CD4-positive, alpha-beta T cell treated with Interleukin-17A for 4 hours (primary cell): Measurements from ENCODE around the gene PIGL.
"Not testable (repeated sequence)": the region's sequence is repeated elsewhere in the genome, so short reads cannot be mapped to it uniquely, and the experiment has no call there.

Experiments
- DNase-seq: peaks from one replicate; pipeline ENCODE4 v3.0.0-alpha.2; 2020; ENCODE audit warnings: mixed read lengths

Gene PIGL

DNA sequence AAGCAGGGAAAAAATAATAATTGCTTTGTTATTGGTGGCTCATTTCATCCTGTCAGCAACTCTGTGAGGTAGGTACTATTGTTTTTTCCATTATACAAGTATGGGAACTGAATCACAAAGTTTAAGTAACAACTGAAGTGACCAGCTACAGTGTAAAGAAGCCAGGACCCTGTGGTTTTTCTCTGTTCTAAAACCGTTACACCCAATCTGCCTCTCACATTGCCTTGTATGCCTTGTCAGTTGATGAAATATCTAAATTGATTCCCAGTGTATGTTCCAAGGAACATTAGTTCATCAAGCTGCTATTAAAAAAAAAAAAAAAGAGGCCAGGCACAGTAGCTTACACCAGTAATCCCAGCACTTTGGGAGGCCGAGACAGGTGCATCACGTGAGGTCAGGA, 5.4 kb downstream of the PIGL start:
- no peak for DNase-seq

GRCh38 chr17:16229912-16230561, 13.0 kb downstream of the PIGL start:
- DNase-seq, result not testable (repeated sequence)

DNA sequence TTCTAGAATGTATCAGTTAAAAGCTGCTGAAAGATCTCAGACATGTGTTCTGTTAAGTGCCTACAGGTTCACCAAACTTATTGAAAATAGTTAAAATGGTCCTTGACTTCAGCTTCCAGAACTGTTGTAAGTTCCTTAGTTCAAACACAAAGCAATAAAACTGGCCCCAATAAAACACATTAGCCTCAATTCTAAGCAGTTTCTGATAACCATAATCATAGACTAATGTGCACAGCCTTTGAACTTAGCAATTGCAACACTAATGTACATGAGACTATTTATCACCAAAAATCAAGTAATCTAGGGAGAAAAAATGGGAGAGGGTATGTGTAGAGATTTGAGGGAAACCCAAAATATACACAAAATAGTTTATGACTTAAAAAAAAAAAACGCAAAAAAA, 15.4 kb downstream of the PIGL start:
- no peak for DNase-seq

- no peak for DNase-seq
These were observed 22.9 kb downstream of the PIGL start for GRCh38 chr17:16239931-16240330.

GRCh38 chr17:16241906-16242399, 24.9 kb downstream of the PIGL start:
- DNase-seq, result no peak

- no peak for DNase-seq
These were observed 26.4 kb downstream of the PIGL start for GRCh38 chr17:16243385-16243784.

DNA sequence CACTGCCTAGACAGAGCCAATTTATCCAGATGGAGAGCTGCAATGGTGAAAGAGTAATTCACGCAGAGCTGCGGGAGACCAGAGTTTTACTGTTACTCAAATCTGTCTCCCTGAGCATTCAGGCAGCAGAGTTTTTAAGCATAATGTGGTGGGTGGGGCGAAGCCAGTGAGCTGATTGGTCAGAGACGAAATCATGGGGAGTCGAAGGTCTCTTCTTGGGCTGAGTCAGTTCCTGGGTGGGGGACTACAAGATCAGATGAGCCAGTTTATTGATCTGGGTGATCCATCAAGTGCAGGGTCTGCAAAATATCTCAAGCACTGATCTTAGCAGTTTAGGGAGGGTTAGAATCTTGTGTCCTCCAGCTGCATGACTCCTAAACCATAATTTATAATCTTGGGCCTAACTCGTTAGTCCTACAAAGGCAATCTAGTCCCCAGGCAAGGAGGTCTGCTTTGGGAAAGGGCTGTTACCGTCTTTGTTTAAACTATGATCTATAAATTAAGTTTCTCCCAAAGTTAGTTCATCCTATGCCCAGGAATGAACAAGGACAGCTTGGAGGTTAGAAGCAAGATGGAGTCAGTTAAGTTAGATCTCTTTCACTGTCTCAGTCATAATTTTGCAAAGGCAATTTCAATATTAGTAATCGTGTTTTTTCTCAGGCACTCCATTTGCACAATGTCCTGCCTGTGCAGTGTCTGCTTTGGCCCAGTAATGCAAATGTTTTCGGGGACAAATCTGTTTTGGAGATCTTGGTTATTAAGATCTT, 27.0 kb downstream of the PIGL start:
- DNase-seq, result no peak

DNA sequence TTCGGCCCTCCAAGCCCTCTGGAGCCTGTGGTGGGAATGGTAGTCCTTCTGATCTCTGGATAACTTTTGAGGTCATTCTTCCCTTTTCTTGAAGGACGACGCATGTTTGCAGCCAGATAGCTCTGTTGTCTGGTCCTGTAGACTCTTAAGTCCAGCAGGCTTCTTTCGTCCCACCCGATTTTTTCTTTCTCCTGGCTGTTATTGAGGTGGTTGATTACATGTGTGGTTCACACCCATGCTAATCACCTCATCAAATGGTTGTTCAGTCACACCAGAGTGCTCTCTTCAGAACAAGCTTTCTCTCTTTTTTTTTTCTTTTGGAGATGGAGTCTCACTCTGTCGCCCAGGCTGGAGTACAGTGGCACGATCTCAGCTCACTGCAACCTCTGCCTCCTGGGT, 30.6 kb downstream of the PIGL start:
- no peak for DNase-seq

DNA sequence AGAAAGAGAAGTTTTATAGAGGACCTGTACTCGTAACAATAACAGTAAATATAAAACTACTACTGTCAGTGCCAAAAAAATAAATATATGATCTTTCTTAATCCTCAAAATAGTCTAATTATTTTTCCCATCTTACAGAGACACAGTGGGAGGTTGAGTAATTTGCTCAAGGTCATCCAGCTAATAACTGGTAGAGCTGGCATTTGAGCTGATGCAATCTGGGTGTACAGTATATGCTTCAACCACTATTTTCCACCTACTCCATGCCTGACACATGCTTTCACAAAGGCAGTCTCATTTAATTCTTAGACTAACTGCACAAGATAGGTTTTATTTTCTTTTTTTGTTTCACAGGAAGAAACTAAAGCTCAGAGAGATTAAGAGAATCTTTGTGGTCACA, 33.6 kb downstream of the PIGL start:
- DNase-seq, result no peak

- no peak for DNase-seq
These were observed 34.0 kb downstream of the PIGL start for GRCh38 chr17:16251043-16251442.

DNA sequence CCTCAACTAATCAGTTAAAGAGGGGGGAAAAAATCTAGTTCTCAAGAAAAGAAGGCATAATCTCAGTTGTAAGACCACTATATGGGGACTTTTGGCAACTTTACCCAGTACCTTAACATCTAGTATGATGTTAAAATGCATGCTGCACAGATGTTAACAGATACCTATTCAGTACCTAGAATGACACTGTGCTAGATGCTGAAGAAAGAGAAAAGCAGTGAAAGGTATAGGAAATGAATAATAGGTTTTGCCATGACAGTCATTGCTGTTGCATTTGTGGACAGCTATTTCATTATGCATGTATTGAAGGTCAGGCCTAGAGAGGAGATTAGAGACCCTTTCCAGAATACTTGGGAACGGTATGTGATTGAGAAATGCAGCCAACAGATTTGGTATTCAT, 34.5 kb downstream of the PIGL start:
- DNase-seq, result no peak

DNA sequence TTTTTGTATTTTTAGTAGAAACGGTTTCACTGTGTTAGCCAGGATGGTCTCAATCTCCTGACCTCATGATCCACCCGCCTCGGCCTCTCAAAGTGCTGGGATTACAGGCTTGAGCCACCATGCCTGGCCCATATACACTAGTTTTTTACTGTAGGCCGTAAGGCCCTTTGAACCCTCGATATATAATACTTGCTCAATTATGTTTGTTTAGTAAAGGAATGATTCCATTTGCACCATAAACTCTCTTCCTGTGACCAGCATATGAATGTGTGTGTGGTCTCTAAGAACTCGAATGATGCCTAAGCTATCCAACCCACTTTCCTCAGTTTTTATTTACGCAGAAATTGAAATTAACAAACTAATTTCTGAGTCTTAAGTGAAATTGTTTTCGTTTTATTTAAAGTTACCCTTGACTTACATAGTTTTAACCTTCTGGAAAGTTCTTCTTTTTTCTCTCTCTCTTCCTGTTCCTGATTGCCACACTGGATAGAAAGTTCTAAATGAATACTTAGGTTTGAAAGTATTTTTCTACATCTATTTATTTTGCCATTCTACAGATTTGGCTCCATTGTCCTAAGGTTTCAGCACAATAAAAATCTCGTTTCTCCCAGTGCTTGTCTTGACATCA, 37.9 kb downstream of the PIGL start:
- no peak for DNase-seq

GRCh38 chr17:16255481-16255921, 38.5 kb downstream of the PIGL start:
- DNase-seq, result no peak

GRCh38 chr17:16258901-16259300, 41.9 kb downstream of the PIGL start:
- DNase-seq, result no peak

GRCh38 chr17:16259926-16260325, 42.9 kb downstream of the PIGL start:
- no peak for DNase-seq

- no peak for DNase-seq
These were observed 44.0 kb downstream of the PIGL start for GRCh38 chr17:16261049-16261448.

GRCh38 chr17:16262201-16262600, 45.2 kb downstream of the PIGL start:
- DNase-seq, result no peak

GRCh38 chr17:16267174-16267573, 50.2 kb downstream of the PIGL start:
- DNase-seq, result no peak

GRCh38 chr17:16269658-16270057, 52.6 kb downstream of the PIGL start:
- no peak for DNase-seq

DNA sequence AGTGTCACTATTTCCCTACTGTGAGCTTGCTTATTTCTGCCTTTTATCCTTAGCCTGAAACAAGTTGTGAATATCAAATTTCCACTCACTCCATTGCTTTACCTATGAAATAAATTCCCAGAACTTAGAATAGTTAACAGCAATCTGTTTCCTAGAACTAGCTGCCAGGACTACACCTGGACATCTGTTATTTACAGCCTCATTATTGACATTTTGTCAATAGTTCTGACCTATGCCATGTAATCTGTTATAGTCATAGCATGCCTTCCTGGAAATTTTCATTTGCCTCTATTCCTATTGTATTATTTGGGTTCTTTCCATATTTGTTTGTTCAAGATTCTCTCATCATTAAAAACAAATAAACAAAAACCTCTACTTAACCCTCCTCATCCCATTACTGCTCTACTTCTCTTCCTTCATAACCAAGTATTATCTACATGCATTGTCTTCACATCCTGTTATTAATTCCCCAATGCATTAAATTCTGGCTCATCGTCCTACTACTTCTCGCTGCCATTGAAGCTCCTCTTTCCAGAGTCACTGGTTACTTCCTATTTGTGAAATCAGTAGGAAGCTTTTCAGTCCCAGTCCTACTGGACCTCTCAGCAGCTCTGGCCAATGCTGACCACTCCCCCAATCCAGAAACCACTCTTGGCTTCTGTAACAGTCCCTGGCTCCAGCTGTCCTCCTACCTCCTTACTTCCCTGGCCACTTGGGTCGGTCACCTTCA, 55.3 kb downstream of the PIGL start:
- no peak for DNase-seq

- DNase-seq, result no peak
These were observed 56.5 kb downstream of the PIGL start for GRCh38 chr17:16273499-16273898.

DNA sequence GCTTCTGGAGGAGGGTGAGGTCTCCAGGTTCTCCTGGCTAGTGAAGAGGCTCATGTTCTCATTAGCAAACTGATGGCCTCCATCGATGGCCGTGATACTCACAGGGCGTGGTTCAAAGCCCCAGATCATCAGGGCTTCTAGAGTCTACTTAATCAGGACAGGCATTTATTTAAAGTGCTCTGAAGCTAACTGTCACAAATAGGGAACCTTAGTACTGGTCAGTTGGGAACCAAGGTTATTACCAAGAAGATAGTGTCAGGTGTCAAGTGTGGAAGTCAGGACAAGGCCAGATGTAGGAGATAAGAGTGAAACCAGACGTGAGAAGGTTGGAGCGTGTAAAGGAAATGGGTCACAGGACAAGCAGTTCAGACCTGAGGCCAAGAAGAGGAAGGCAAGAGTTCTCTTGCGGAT, 56.9 kb downstream of the PIGL start:
- no peak for DNase-seq

GRCh38 chr17:16275024-16275423, 58.0 kb downstream of the PIGL start:
- DNase-seq, result no peak
